IPS DF 6.9 (cell line): Measurements from ENCODE around the gene MRAP2.
A peak's percentile ranks its signal among the peaks of the same experiment; 100 is the strongest.

Source experiments
- DNase-seq: peaks from one replicate; pipeline ENCODE4 v3.0.0-alpha.2; 2013; ENCODE audit warnings: low read depth, low spot score
- H3K27ac ChIP-seq: one replicate; pipeline ENCODE4 v1.5.1; 2013; ENCODE audit warnings: low read length, control low read depth
- H3K27me3 ChIP-seq: 2 replicates; pipeline ENCODE4 v1.6.1; 2013; ENCODE audit warnings: mild to moderate bottlenecking, low read length; ENCODE audit not compliant: control insufficient read depth, insufficient read depth
- H3K36me3 ChIP-seq: 2 replicates; pipeline ENCODE4 v1.6.1; 2013; ENCODE audit warnings: low read length; ENCODE audit not compliant: control insufficient read depth, insufficient read depth
- H3K4me1 ChIP-seq: 2 replicates; pipeline ENCODE4 v1.6.1; 2013; ENCODE audit warnings: low read length; ENCODE audit not compliant: control insufficient read depth, insufficient read depth
- H3K4me3 ChIP-seq: 2 replicates; pipeline ENCODE4 v1.5.1; 2013; ENCODE audit warnings: mild to moderate bottlenecking, low read length
- H3K9me3 ChIP-seq: 2 replicates; pipeline ENCODE4 v1.6.1; 2013; ENCODE audit warnings: low read length, inconsistent platforms; ENCODE audit not compliant: control insufficient read depth, insufficient read depth
- WGBS: extraction: QIAGEN DNeasy Blood & Tissue Kit; methylation state at CpG from one replicate; pipeline ENCODE4 v1.1.7; 2013; ENCODE audit warnings: mixed read lengths, missing lambda C conversion rate; ENCODE audit not compliant: insufficient read length, insufficient coverage; 5-methylcytosine and 5-hydroxymethylcytosine counted together

The MRAP2 gene

GRCh38 chr6:84033523-84034451 is at the start of gene MRAP2:
Gene MRAP2, plus strand, starts transcription at chr6:84033772. Its CDS starts 21,547 bp downstream, at chr6:84055319.
- peak within 1 kb of the TSS; percentile 66; the same call in 1 of the 2 replicates for H3K4me3 ChIP-seq
- peaks cover 2% of the 10 kb centered on the region; the same call in 1 of the 2 replicates for H3K9me3 ChIP-seq
- no peak within 1 kb of the TSS for H3K27ac ChIP-seq
- no peak for DNase-seq
- H3K36me3 ChIP-seq, result peaks cover 6% of the 10 kb centered on the region; the same call in 1 of the 2 replicates
- H3K4me1 ChIP-seq, result no peaks in the 10 kb centered on the region
- no CpG with 5 or more reads among the region's 78 CpGs for WGBS
- no peaks in the 10 kb centered on the region; the same call in 1 of the 2 replicates for H3K27me3 ChIP-seq

- Histone ChIP-seq H3K9me3 (no peaks in the 10 kb centered on the region), H3K36me3 (no peaks in the 10 kb centered on the region), H3K27me3 (no peaks in the 10 kb centered on the region), H3K4me3 (no peak overlapping the region), H3K4me1 (no peaks in the 10 kb centered on the region), H3K27ac (no peak overlapping the region)
- WGBS, result no CpG with 5 or more reads among the region's 1 CpG
- DNase-seq, result no peak
Observed at GRCh38 chr6:83984411-83984810, 49.2 kb upstream of the MRAP2 start.

- no peak for DNase-seq
- Histone ChIP-seq H3K9me3 (no peaks in the 10 kb centered on the region), H3K36me3 (no peaks in the 10 kb centered on the region), H3K27ac (no peak overlapping the region), H3K4me1 (no peaks in the 10 kb centered on the region), H3K4me3 (no peak overlapping the region), H3K27me3 (no peaks in the 10 kb centered on the region)
- WGBS, result no CpG with 5 or more reads among the region's 1 CpG
Observed at GRCh38 chr6:83985308-83985713, 48.3 kb upstream of the MRAP2 start.

GRCh38 chr6:83985715-83986114 is 47.9 kb upstream of the MRAP2 start:
- H3K36me3 ChIP-seq, result no peaks in the 10 kb centered on the region
- H3K4me3 ChIP-seq, result no peak overlapping the region
- H3K4me1 ChIP-seq, result no peaks in the 10 kb centered on the region
- H3K27me3 ChIP-seq, result no peaks in the 10 kb centered on the region
- H3K9me3 ChIP-seq, result no peaks in the 10 kb centered on the region
- DNase-seq, result no peak
- no peak overlapping the region for H3K27ac ChIP-seq

- H3K36me3 ChIP-seq, result no peaks in the 10 kb centered on the region
- no peak overlapping the region for H3K4me3 ChIP-seq
- no peak for DNase-seq
- H3K9me3 ChIP-seq, result no peaks in the 10 kb centered on the region; the same call in 1 of the 2 replicates
- no peak overlapping the region for H3K27ac ChIP-seq
- no peaks in the 10 kb centered on the region for H3K4me1 ChIP-seq
- no peaks in the 10 kb centered on the region; the same call in 1 of the 2 replicates for H3K27me3 ChIP-seq
Observed at GRCh38 chr6:83998021-83998584, 35.5 kb upstream of the MRAP2 start.

GRCh38 chr6:84001119-84001518 is 32.5 kb upstream of the MRAP2 start:
- Histone ChIP-seq H3K27ac (no peak overlapping the region), H3K27me3 (no peaks in the 10 kb centered on the region; the same call in 1 of the 2 replicates), H3K4me1 (no peaks in the 10 kb centered on the region), H3K4me3 (no peak overlapping the region), H3K9me3 (no peaks in the 10 kb centered on the region; the same call in 1 of the 2 replicates), H3K36me3 (no peaks in the 10 kb centered on the region)
- WGBS, result no CpG with 5 or more reads among the region's 3 CpGs
- no peak for DNase-seq

- DNase-seq, result no peak
- Histone ChIP-seq H3K27me3 (no peaks in the 10 kb centered on the region; the same call in 1 of the 2 replicates), H3K4me1 (no peaks in the 10 kb centered on the region), H3K9me3 (no peaks in the 10 kb centered on the region), H3K27ac (no peak overlapping the region), H3K36me3 (no peaks in the 10 kb centered on the region), H3K4me3 (no peak overlapping the region)
- WGBS, result 100% methylated on average over 1 of the region's 2 CpGs
Observed at GRCh38 chr6:84002226-84002625, 31.3 kb upstream of the MRAP2 start.

GRCh38 chr6:84003131-84003530 is 30.4 kb upstream of the MRAP2 start:
- Histone ChIP-seq H3K36me3 (no peaks in the 10 kb centered on the region), H3K9me3 (no peaks in the 10 kb centered on the region), H3K27ac (no peak overlapping the region), H3K4me3 (no peak overlapping the region), H3K4me1 (no peaks in the 10 kb centered on the region), H3K27me3 (no peaks in the 10 kb centered on the region; the same call in 1 of the 2 replicates)
- no CpG with 5 or more reads among the region's 1 CpG for WGBS
- DNase-seq, result no peak

GRCh38 chr6:84003654-84004053 is 29.9 kb upstream of the MRAP2 start:
- WGBS, result no CpG with 5 or more reads among the region's 4 CpGs
- Histone ChIP-seq H3K9me3 (no peaks in the 10 kb centered on the region), H3K27me3 (no peaks in the 10 kb centered on the region; the same call in 1 of the 2 replicates), H3K4me3 (no peak overlapping the region), H3K4me1 (no peaks in the 10 kb centered on the region), H3K27ac (no peak overlapping the region), H3K36me3 (no peaks in the 10 kb centered on the region)
- no peak for DNase-seq

- WGBS, result no CpG with 5 or more reads among the region's 5 CpGs
- no peaks in the 10 kb centered on the region; the same call in 1 of the 2 replicates for H3K27me3 ChIP-seq
- no peaks in the 10 kb centered on the region for H3K36me3 ChIP-seq
- no peaks in the 10 kb centered on the region for H3K9me3 ChIP-seq
- no peak for DNase-seq
- no peaks in the 10 kb centered on the region for H3K4me1 ChIP-seq
- H3K4me3 ChIP-seq, result no peak overlapping the region
- H3K27ac ChIP-seq, result no peak overlapping the region
Observed at GRCh38 chr6:84007871-84008270, 25.7 kb upstream of the MRAP2 start.
